Type B pancreatic cell (in vitro differentiated cells): ENCODE results near the gene CCDC69. TPM values are rescaled to one million over a fixed set of nuclear protein-coding genes. Genes with fewer than 3 reads are reported as not detected.

ENCODE experiments used
- DNase-seq: peaks from one replicate; pipeline ENCODE4 v3.0.0; 2021; ENCODE audit warnings: mixed read lengths; ENCODE audit not compliant: unreplicated experiment; ENCODE audit errors: extremely low spot score
- H3K27ac Mint-ChIP-seq: 2 replicates; pipeline ENCODE4 v1.8.0; 2021; ENCODE audit warnings: mild to moderate bottlenecking, mixed read lengths
- H3K27me3 Mint-ChIP-seq: 2 replicates; pipeline ENCODE4 v1.8.0; 2021; ENCODE audit warnings: mixed read lengths
- H3K36me3 Mint-ChIP-seq: 2 replicates; pipeline ENCODE4 v1.8.0; 2021; ENCODE audit warnings: mixed read lengths
- H3K4me1 Mint-ChIP-seq: one replicate; pipeline ENCODE4 v1.8.0; 2021; ENCODE audit warnings: mixed read lengths; ENCODE audit not compliant: unreplicated experiment
- H3K4me3 Mint-ChIP-seq: 2 replicates; pipeline ENCODE4 v1.8.0; 2021; ENCODE audit warnings: mild to moderate bottlenecking, mixed read lengths
- H3K9me3 Mint-ChIP-seq: 2 replicates; pipeline ENCODE4 v1.8.0; 2021; ENCODE audit warnings: mixed read lengths
- total RNA-seq: library from RNA; stranded (reverse); gene quantifications from 2 replicates; pipeline ENCODE4 v1.2.1, GENCODE V29; 2021; ENCODE audit warnings: low replicate concordance
- TF ChIP-seq, protein P1 (sequence below): fragments of 200-600 bp; sonication (generic); conservative IDR thresholded peaks from 2 replicates; pipeline ENCODE4 v1.5.0; 2021; ENCODE audit warnings: antibody characterized with exemption, mild to moderate bottlenecking

CCDC69 gene
- total RNA-seq, 1 donor from 2014 or later = 11.2 TPM

DNA sequence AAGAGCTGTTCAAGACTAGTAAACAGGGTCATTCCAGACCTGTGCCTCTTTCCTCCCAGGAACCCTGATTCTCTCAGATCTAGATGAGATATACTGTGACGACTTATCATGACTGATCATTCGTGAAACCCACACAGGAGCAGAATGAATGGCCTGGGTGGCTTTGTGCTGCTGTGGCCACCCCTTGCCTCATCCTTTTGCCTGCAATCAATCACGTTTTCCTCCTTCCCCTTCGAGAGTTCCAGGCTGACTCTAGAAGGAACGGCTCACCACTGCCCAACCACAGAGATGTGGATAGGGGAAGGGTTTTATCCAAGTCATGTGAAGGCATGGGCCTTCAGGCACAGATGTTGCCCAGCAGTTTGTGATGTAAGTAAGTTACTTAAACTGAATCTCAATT, 72.1 kb downstream of the CCDC69 start:
- H3K27me3 Mint-ChIP-seq = no peaks in the 10 kb centered on the region
- peaks cover 49% of the 10 kb centered on the region for H3K4me1 Mint-ChIP-seq
- no peak for DNase-seq
- peak overlapping the region; percentile 90 for H3K27ac Mint-ChIP-seq
- H3K4me3 Mint-ChIP-seq = peak overlapping the region; percentile 79
- H3K36me3 Mint-ChIP-seq = peaks cover 8% of the 10 kb centered on the region
- TF ChIP-seq, protein P1, sequence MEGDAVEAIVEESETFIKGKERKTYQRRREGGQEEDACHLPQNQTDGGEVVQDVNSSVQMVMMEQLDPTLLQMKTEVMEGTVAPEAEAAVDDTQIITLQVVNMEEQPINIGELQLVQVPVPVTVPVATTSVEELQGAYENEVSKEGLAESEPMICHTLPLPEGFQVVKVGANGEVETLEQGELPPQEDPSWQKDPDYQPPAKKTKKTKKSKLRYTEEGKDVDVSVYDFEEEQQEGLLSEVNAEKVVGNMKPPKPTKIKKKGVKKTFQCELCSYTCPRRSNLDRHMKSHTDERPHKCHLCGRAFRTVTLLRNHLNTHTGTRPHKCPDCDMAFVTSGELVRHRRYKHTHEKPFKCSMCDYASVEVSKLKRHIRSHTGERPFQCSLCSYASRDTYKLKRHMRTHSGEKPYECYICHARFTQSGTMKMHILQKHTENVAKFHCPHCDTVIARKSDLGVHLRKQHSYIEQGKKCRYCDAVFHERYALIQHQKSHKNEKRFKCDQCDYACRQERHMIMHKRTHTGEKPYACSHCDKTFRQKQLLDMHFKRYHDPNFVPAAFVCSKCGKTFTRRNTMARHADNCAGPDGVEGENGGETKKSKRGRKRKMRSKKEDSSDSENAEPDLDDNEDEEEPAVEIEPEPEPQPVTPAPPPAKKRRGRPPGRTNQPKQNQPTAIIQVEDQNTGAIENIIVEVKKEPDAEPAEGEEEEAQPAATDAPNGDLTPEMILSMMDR = no peak
- no peaks in the 10 kb centered on the region for H3K9me3 Mint-ChIP-seq

DNA sequence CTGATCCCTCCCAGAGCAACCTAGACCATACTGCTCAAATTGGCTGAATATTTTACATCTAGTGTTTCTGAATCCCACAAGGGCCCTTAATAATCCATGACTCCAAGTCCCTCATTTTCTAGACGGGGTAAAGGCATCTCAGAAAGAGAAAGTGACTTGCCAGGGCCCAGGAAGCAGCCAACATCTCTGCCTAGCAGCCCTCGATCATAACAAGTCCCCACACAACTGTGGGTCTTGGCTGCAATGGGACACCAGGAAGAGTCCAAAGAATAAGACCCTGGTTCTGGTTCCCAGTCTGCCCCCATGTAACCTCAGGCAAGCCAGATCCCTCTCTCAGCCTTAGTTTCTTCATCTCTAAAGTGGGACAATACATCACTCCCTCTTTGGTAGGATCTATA, 72.6 kb downstream of the CCDC69 start:
- Mint-ChIP-seq H3K27ac (peak overlapping the region; percentile 90), H3K36me3 (peaks cover 8% of the 10 kb centered on the region), H3K9me3 (no peaks in the 10 kb centered on the region), H3K27me3 (no peaks in the 10 kb centered on the region), H3K4me1 (peaks cover 49% of the 10 kb centered on the region), H3K4me3 (peak overlapping the region; percentile 79)
- TF ChIP-seq, protein P1 = no peak
- no peak for DNase-seq

DNA sequence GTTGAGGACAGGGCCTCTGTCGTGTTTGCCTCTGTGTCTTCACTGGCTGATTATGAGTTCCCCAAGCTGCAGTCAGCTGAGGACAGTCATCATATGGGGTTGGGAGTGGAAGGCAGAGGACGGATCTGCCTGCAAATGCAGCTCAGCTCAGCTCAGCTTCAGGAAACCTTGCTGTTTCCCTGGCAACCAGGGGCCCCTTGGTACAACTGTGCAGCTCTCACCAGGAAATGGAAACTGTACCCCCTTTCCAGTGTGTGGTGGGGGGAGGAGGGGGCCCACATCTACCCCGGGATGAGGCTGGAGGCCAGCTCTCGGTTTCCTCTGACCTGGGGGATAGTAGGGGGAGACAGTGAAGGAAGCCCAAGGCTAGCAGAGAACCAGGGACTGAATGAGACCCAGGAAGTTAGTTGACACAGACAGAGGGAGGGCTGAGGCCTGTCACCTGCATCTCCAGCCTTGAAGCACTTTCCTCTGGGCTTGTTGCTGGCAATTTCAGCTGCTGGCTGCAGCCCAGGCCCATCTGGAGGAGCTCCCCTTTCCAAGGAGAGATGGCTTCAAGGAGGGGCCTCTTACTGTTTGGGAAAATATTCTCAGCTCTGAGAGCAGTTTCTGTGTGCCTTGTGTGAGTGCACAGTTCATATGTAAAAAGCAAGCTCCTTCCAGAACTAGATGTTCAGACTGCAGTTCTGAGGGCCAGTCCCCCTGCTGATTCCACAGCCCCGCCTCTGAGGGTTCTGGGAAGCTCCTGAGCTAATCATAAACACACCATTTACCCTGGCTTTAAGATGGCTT, 73.2 kb downstream of the CCDC69 start:
- Mint-ChIP-seq H3K4me1 (peaks cover 53% of the 10 kb centered on the region), H3K9me3 (no peaks in the 10 kb centered on the region), H3K4me3 (peak overlapping the region; percentile 79), H3K27ac (peak overlapping the region; percentile 90), H3K27me3 (no peaks in the 10 kb centered on the region), H3K36me3 (peaks cover 12% of the 10 kb centered on the region)
- TF ChIP-seq, protein P1 = no peak
- no peak for DNase-seq

DNA sequence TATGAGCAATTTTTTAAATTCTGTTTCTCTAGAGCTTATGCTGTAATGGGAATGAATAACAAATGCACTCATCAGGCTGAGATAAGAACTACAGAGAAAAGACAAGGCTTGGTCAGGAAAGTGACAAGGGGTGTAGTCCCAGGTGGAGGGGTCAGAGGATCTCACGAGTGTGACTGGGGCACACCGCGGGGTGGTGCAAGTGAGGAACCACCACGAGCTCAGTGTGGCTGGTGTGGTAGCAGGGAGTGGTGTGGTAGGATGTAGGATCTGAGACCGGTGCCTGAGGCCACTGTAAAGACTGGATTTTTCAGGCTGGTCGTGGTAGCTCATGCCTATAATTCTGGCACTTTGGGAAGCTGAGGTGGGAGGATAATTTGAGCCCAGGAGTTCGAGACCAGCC, 75.3 kb downstream of the CCDC69 start:
- H3K4me1 Mint-ChIP-seq = peaks cover 50% of the 10 kb centered on the region
- DNase-seq = no peak
- TF ChIP-seq, protein P1 = no peak
- H3K27ac Mint-ChIP-seq = no peak overlapping the region
- H3K27me3 Mint-ChIP-seq = no peaks in the 10 kb centered on the region
- no peaks in the 10 kb centered on the region for H3K9me3 Mint-ChIP-seq
- H3K4me3 Mint-ChIP-seq = peak overlapping the region; percentile 2
- peaks cover 16% of the 10 kb centered on the region for H3K36me3 Mint-ChIP-seq

DNA sequence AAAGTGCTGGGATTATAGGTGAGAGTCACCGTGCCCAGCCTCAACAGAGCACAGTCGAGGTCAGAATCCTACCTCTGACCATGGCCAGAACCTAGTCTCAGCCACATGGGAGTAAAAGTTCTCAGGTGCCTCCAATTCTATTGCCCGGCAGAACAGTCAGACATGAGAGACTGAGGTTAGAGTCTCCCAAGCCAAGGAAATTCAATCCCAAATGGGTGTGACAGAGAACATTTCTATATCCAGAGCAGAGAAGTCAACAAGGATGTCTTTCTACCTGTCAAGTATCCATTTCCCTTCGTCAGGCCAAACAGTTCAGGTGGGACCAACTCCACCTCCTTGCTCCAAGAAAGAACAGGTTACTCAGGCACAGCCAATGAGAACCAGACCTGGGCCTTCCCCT, 76.9 kb downstream of the CCDC69 start:
- TF ChIP-seq, protein P1 = no peak
- Mint-ChIP-seq H3K4me1 (peaks cover 49% of the 10 kb centered on the region), H3K27ac (peak overlapping the region; percentile 34), H3K9me3 (no peaks in the 10 kb centered on the region), H3K36me3 (peaks cover 16% of the 10 kb centered on the region), H3K27me3 (no peaks in the 10 kb centered on the region), H3K4me3 (no peak overlapping the region)
- DNase-seq = no peak
